K562 (cell line): ENCODE measurements around the gene FEN1. TPM values are rescaled to one million over a fixed set of nuclear protein-coding genes. Genes with fewer than 3 reads are reported as not detected.

Experiments used
- BRCA1 ChIP-seq, 2 experiments: fragments of 450-650 bp in 1 of 2; sonication (generic) in 1 of 2; formaldehyde crosslinking in 1 of 2; IDR thresholded peaks; 2 replicates each; pipeline versions ENCODE4 v1.5.0 to v1.6.1; 2017 to 2020; ENCODE audit warnings: mild to moderate bottlenecking in 1 of 2, missing genetic modification reagents in 1 of 2
- CEBPB ChIP-seq: fragments of 450-650 bp; IDR thresholded peaks from 2 replicates; pipeline ENCODE4 v1.6.1; 2016; ENCODE audit warnings: missing genetic modification characterization, missing compliant biosample characterization
- FOXA1 ChIP-seq: fragments of 450-650 bp; IDR thresholded peaks from 2 replicates; pipeline ENCODE4 v1.6.1; 2016; ENCODE audit warnings: mild to moderate bottlenecking, borderline replicate concordance
- KAT2B ChIP-seq: IDR thresholded peaks from one replicate; pipeline ENCODE4 v1.6.1; 2012; ENCODE audit warnings: low read depth, mild to moderate bottlenecking, control low read depth, inconsistent platforms, low read length, moderate library complexity
- KAT7 ChIP-seq: sonication (generic); formaldehyde crosslinking; IDR thresholded peaks from 2 replicates; pipeline ENCODE4 v1.8.0; 2022; ENCODE audit warnings: missing genetic modification reagents, mild to moderate bottlenecking, borderline replicate concordance
- L3MBTL2 ChIP-seq: fragments of 450-650 bp; IDR thresholded peaks from 2 replicates; pipeline ENCODE4 v1.6.1; 2016; ENCODE audit warnings: mild to moderate bottlenecking, moderate library complexity
- MTA3 ChIP-seq: fragments of 450-650 bp; formaldehyde crosslinking; IDR thresholded peaks from 2 replicates; pipeline ENCODE4 v1.6.1; 2017; ENCODE audit warnings: mild to moderate bottlenecking, borderline replicate concordance
- MXI1 ChIP-seq: IDR thresholded peaks from 2 replicates; pipeline ENCODE4 v1.6.1; 2011; ENCODE audit warnings: low read depth, mild to moderate bottlenecking, improper control_type of control experiment, low read length
- NCOR1 ChIP-seq: fragments of 450-650 bp; IDR thresholded peaks from 2 replicates; pipeline ENCODE4 v1.6.1; 2016; ENCODE audit warnings: mild to moderate bottlenecking, moderate library complexity
- SREBF1 ChIP-seq: fragments of 150-350 bp; IDR thresholded peaks from 2 replicates; pipeline ENCODE4 v1.6.1; 2014; ENCODE audit warnings: antibody characterized with exemption, low read depth, low read length, borderline replicate concordance
- ZBTB12 ChIP-seq: fragments of 250-450 bp; sonication (Bioruptor Pico); IDR thresholded peaks from 2 replicates; pipeline ENCODE4 v1.4.0; 2020
- ZC3H4 ChIP-seq: sonication (generic); formaldehyde crosslinking; IDR thresholded peaks from 2 replicates; pipeline ENCODE4 v1.9.0; 2021; ENCODE audit warnings: missing genetic modification reagents, borderline replicate concordance
- ZNF766 ChIP-seq: fragments of 200-800 bp; sonication (Bioruptor generic); conservative IDR thresholded peaks from 2 replicates; pipeline ENCODE4 v1.6.1; 2016; ENCODE audit warnings: missing genetic modification characterization, missing compliant biosample characterization
- polyA plus RNA-seq, 8 experiments: library from polyadenylated mRNA; depleted of rRNA in 4 of 8; stranded (reverse) in 5 of 8; unstranded in 3 of 8; fragments of >200 nt; fragmentation: Nextera tagmentation in 2 of 8; fragmentation: Illumina TruSeq in 1 of 8; extraction: Ambion mirVana in 2 of 8; extraction: Trizol in 1 of 8; gene quantifications; 2 replicates each; pipeline versions ENCODE4 v1.2.1 to v1.2.3, GENCODE V29; 2011 to 2014; ENCODE audit warnings: inconsistent platforms in 1 of 8, missing spikeins in 1 of 8
- total RNA-seq, 7 experiments: library from RNA; depleted of rRNA in 6 of 7; stranded (reverse); fragments of >200 nt in 6 of 7; fragmentation: Illumina TruSeq in 2 of 7; extraction: Trizol in 2 of 7; gene quantifications; 2 replicates each; pipeline versions ENCODE4 v1.2.1 to v1.2.3, GENCODE V29; 2011 to 2021; ENCODE audit warnings: low replicate concordance in 1 of 7
- TF ChIP-seq, protein P1 (sequence below): fragments of 450-650 bp; formaldehyde crosslinking; IDR thresholded peaks from 2 replicates; pipeline ENCODE4 v1.4.0; 2020; ENCODE audit warnings: mild to moderate bottlenecking, mixed read lengths
- TF ChIP-seq, protein P2 (sequence below): IDR thresholded peaks from 2 replicates; pipeline ENCODE4 v1.6.1; 2011; ENCODE audit warnings: borderline replicate concordance, low read depth, mild to moderate bottlenecking, moderate library complexity, low read length; ENCODE audit not compliant: insufficient read depth, poor library complexity, severe bottlenecking
- TF ChIP-seq, protein P3 (sequence below): fragments of 200-800 bp; sonication (Bioruptor generic); IDR thresholded peaks from 2 replicates; pipeline ENCODE4 v1.6.1; 2016; ENCODE audit warnings: missing genetic modification characterization, missing compliant biosample characterization

The FEN1 gene
- total and polyA plus RNA-seq, 9 of the 15 experiments (the other 6 are each of a cell fraction or from before 2014, with no cell fraction given): 58.1 to 156 (median 137) TPM

GRCh38 chr11:61800331-61801281 is 7.9 kb downstream of the FEN1 start (continued):
- no peak for TF ChIP-seq BRCA1 (IDR thresholded peaks at IDR 0.05)
- no peak for TF ChIP-seq BRCA1 (CRISPR knock-in tag; IDR thresholded peaks at IDR 0.05)
- no peak for TF ChIP-seq KAT2B
- TF ChIP-seq, protein P1, sequence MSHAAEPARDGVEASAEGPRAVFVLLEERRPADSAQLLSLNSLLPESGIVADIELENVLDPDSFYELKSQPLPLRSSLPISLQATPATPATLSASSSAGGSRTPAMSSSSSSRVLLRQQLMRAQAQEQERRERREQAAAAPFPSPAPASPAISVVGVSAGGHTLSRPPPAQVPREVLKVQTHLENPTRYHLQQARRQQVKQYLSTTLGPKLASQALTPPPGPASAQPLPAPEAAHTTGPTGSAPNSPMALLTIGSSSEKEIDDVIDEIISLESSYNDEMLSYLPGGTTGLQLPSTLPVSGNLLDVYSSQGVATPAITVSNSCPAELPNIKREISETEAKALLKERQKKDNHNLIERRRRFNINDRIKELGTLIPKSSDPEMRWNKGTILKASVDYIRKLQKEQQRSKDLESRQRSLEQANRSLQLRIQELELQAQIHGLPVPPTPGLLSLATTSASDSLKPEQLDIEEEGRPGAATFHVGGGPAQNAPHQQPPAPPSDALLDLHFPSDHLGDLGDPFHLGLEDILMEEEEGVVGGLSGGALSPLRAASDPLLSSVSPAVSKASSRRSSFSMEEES (CRISPR knock-in tag): no peak
- TF ChIP-seq MXI1: no peak
- no peak for TF ChIP-seq ZBTB12 (CRISPR knock-in tag)
- TF ChIP-seq FOXA1: no peak; the same call in 1 of the 2 replicates
- peak; percentile 36; the same call in 1 of the 2 replicates for TF ChIP-seq KAT7 (CRISPR knock-in tag)
- TF ChIP-seq L3MBTL2: 0 out of 2 replicates have a peak, but pooled peaks have one; percentile 15
- peak; percentile 79 for TF ChIP-seq MTA3
- TF ChIP-seq, protein P2, sequence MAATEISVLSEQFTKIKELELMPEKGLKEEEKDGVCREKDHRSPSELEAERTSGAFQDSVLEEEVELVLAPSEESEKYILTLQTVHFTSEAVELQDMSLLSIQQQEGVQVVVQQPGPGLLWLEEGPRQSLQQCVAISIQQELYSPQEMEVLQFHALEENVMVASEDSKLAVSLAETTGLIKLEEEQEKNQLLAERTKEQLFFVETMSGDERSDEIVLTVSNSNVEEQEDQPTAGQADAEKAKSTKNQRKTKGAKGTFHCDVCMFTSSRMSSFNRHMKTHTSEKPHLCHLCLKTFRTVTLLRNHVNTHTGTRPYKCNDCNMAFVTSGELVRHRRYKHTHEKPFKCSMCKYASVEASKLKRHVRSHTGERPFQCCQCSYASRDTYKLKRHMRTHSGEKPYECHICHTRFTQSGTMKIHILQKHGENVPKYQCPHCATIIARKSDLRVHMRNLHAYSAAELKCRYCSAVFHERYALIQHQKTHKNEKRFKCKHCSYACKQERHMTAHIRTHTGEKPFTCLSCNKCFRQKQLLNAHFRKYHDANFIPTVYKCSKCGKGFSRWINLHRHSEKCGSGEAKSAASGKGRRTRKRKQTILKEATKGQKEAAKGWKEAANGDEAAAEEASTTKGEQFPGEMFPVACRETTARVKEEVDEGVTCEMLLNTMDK: no peak
- peak; percentile 48; the same call in 1 of the 2 replicates for TF ChIP-seq ZNF766 (CRISPR knock-in tag)
- TF ChIP-seq SREBF1: no peak
- TF ChIP-seq CEBPB (tag): no peak
- TF ChIP-seq NCOR1: peak; percentile 93
- no peak for TF ChIP-seq ZC3H4 (CRISPR knock-in tag)
- TF ChIP-seq, protein P3, sequence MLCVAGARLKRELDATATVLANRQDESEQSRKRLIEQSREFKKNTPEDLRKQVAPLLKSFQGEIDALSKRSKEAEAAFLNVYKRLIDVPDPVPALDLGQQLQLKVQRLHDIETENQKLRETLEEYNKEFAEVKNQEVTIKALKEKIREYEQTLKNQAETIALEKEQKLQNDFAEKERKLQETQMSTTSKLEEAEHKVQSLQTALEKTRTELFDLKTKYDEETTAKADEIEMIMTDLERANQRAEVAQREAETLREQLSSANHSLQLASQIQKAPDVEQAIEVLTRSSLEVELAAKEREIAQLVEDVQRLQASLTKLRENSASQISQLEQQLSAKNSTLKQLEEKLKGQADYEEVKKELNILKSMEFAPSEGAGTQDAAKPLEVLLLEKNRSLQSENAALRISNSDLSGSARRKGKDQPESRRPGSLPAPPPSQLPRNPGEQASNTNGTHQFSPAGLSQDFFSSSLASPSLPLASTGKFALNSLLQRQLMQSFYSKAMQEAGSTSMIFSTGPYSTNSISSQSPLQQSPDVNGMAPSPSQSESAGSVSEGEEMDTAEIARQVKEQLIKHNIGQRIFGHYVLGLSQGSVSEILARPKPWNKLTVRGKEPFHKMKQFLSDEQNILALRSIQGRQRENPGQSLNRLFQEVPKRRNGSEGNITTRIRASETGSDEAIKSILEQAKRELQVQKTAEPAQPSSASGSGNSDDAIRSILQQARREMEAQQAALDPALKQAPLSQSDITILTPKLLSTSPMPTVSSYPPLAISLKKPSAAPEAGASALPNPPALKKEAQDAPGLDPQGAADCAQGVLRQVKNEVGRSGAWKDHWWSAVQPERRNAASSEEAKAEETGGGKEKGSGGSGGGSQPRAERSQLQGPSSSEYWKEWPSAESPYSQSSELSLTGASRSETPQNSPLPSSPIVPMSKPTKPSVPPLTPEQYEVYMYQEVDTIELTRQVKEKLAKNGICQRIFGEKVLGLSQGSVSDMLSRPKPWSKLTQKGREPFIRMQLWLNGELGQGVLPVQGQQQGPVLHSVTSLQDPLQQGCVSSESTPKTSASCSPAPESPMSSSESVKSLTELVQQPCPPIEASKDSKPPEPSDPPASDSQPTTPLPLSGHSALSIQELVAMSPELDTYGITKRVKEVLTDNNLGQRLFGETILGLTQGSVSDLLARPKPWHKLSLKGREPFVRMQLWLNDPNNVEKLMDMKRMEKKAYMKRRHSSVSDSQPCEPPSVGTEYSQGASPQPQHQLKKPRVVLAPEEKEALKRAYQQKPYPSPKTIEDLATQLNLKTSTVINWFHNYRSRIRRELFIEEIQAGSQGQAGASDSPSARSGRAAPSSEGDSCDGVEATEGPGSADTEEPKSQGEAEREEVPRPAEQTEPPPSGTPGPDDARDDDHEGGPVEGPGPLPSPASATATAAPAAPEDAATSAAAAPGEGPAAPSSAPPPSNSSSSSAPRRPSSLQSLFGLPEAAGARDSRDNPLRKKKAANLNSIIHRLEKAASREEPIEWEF (CRISPR knock-in tag): no peak
